ENCODE results near the gene ADGRE3.
"Not testable (repeated sequence)": the region's sequence is repeated elsewhere in the genome, so short reads cannot be mapped to it uniquely, and the experiment has no call there.

Gene ADGRE3

GRCh38 chr19:14629557-14629956, 45.1 kb downstream of the ADGRE3 start:
- no peak overlapping the region for H3K4me3 ChIP-seq (ENCODE audit: low read length, poor library complexity, severe bottlenecking)
- TF ChIP-seq CTCF (conservative IDR thresholded peaks at IDR 0.05; ENCODE audit: low read length) (no peak), EZH2phosphoT487 (IDR thresholded peaks at IDR 0.05; ENCODE audit: borderline replicate concordance) (no peak)
- H3K4me1 ChIP-seq (ENCODE audit: insufficient read depth, low read length, poor library complexity, severe bottlenecking), result no peaks in the 10 kb centered on the region
- no peak overlapping the region for H2AFZ ChIP-seq (ENCODE audit: low read length)
- H3K27me3 ChIP-seq (ENCODE audit: insufficient read depth, low read length, poor library complexity, severe bottlenecking), result no peaks in the 10 kb centered on the region
- H3K36me3 ChIP-seq (ENCODE audit: insufficient read depth, low read length), result no peaks in the 10 kb centered on the region
- H4K20me1 ChIP-seq (ENCODE audit: insufficient read depth, low read length, poor library complexity, severe bottlenecking), result no peaks in the 10 kb centered on the region
- H3K79me2 ChIP-seq (ENCODE audit: insufficient read depth, low read length), result no peaks in the 10 kb centered on the region
- H3F3A ChIP-seq (ENCODE audit: low read depth), result no peaks in the 10 kb centered on the region
- no peaks in the 10 kb centered on the region for H3K9me2 ChIP-seq (replicated peaks; ENCODE audit: low read depth, low read length)
- no peak overlapping the region for H3K9ac ChIP-seq (ENCODE audit: low read depth, low read length, poor library complexity, severe bottlenecking)
- H3K4me2 ChIP-seq (ENCODE audit: low read depth, low read length, poor library complexity, severe bottlenecking), result no peak overlapping the region
- H3K9me3 ChIP-seq (ENCODE audit: insufficient read depth, low read depth, low read length), result no peaks in the 10 kb centered on the region

GRCh38 chr19:14624491-14624890, 50.2 kb downstream of the ADGRE3 start:
- not testable (repeated sequence) for H3K4me1 ChIP-seq (ENCODE audit: insufficient read depth, low read length, poor library complexity, severe bottlenecking); H3K79me2 ChIP-seq (ENCODE audit: insufficient read depth, low read length); H3K4me3 ChIP-seq (ENCODE audit: low read length, poor library complexity, severe bottlenecking); H3F3A ChIP-seq (ENCODE audit: low read depth); H3K36me3 ChIP-seq (ENCODE audit: insufficient read depth, low read length); H2AFZ ChIP-seq (ENCODE audit: low read length); H3K4me2 ChIP-seq (ENCODE audit: low read depth, low read length, poor library complexity, severe bottlenecking); H4K20me1 ChIP-seq (ENCODE audit: insufficient read depth, low read length, poor library complexity, severe bottlenecking); H3K9me2 ChIP-seq (replicated peaks; ENCODE audit: low read depth, low read length); H3K27me3 ChIP-seq (ENCODE audit: insufficient read depth, low read length, poor library complexity, severe bottlenecking); H3K9me3 ChIP-seq (ENCODE audit: insufficient read depth, low read depth, low read length); H3K9ac ChIP-seq (ENCODE audit: low read depth, low read length, poor library complexity, severe bottlenecking)

GRCh38 chr19:14619404-14619803, 55.2 kb downstream of the ADGRE3 start:
- no peaks in the 10 kb centered on the region for H3K9me2 ChIP-seq (replicated peaks; ENCODE audit: low read depth, low read length)
- no peaks in the 10 kb centered on the region for H3K27me3 ChIP-seq (ENCODE audit: insufficient read depth, low read length, poor library complexity, severe bottlenecking)
- H3K9me3 ChIP-seq (ENCODE audit: insufficient read depth, low read depth, low read length), result peaks cover 5% of the 10 kb centered on the region; the same call in 1 of the 2 replicates
- no peak overlapping the region for H3K4me2 ChIP-seq (ENCODE audit: low read depth, low read length, poor library complexity, severe bottlenecking)
- no peaks in the 10 kb centered on the region for H3K36me3 ChIP-seq (ENCODE audit: insufficient read depth, low read length)
- H3K4me1 ChIP-seq (ENCODE audit: insufficient read depth, low read length, poor library complexity, severe bottlenecking), result no peaks in the 10 kb centered on the region
- no peak overlapping the region for H3K4me3 ChIP-seq (ENCODE audit: low read length, poor library complexity, severe bottlenecking)
- no peaks in the 10 kb centered on the region for H4K20me1 ChIP-seq (ENCODE audit: insufficient read depth, low read length, poor library complexity, severe bottlenecking)
- no peak overlapping the region for H2AFZ ChIP-seq (ENCODE audit: low read length)
- TF ChIP-seq CTCF (conservative IDR thresholded peaks at IDR 0.05; ENCODE audit: low read length) (no peak), EZH2phosphoT487 (IDR thresholded peaks at IDR 0.05; ENCODE audit: borderline replicate concordance) (no peak)
- H3F3A ChIP-seq (ENCODE audit: low read depth), result no peaks in the 10 kb centered on the region
- H3K79me2 ChIP-seq (ENCODE audit: insufficient read depth, low read length), result no peaks in the 10 kb centered on the region
- H3K9ac ChIP-seq (ENCODE audit: low read depth, low read length, poor library complexity, severe bottlenecking), result no peak overlapping the region

GRCh38 chr19:14616407-14616806, 58.2 kb downstream of the ADGRE3 start:
- Histone ChIP-seq H2AFZ (ENCODE audit: low read length) (no peak overlapping the region), H3K4me1 (ENCODE audit: insufficient read depth, low read length, poor library complexity, severe bottlenecking) (no peaks in the 10 kb centered on the region), H3K9me2 (replicated peaks; ENCODE audit: low read depth, low read length) (no peaks in the 10 kb centered on the region), H3F3A (ENCODE audit: low read depth) (no peaks in the 10 kb centered on the region), H3K79me2 (ENCODE audit: insufficient read depth, low read length) (no peaks in the 10 kb centered on the region), H3K4me3 (ENCODE audit: low read length, poor library complexity, severe bottlenecking) (no peak overlapping the region), H3K9ac (ENCODE audit: low read depth, low read length, poor library complexity, severe bottlenecking) (no peak overlapping the region), H3K4me2 (ENCODE audit: low read depth, low read length, poor library complexity, severe bottlenecking) (no peak overlapping the region), H4K20me1 (ENCODE audit: insufficient read depth, low read length, poor library complexity, severe bottlenecking) (no peaks in the 10 kb centered on the region), H3K9me3 (ENCODE audit: insufficient read depth, low read depth, low read length) (peaks cover 5% of the 10 kb centered on the region; the same call in 1 of the 2 replicates), H3K36me3 (ENCODE audit: insufficient read depth, low read length) (no peaks in the 10 kb centered on the region), H3K27me3 (ENCODE audit: insufficient read depth, low read length, poor library complexity, severe bottlenecking) (no peaks in the 10 kb centered on the region)
- TF ChIP-seq EZH2phosphoT487 (IDR thresholded peaks at IDR 0.05; ENCODE audit: borderline replicate concordance) (no peak), CTCF (conservative IDR thresholded peaks at IDR 0.05; ENCODE audit: low read length) (no peak)

All from Loucy (cell line).